HT-29 (cell line): ENCODE data around the gene SCAP. TPM values are rescaled to one million over a fixed set of nuclear protein-coding genes. Genes with fewer than 3 reads are reported as not detected.

ENCODE experiments used
- DNase-seq: peaks from one replicate; pipeline ENCODE4 v3.0.0-alpha.2; 2015; ENCODE audit warnings: low spot score
- total RNA-seq: library from RNA; depleted of rRNA; stranded (reverse); fragments of >200 nt; shearing (Covaris generic); gene quantifications from 2 replicates; pipeline ENCODE4 v1.2.3, GENCODE V29; 2014

Gene SCAP
- total RNA-seq, 1 experiment from 2014 or later: 88.1 TPM

- DNase-seq: no peak
Observed at GRCh38 chr3:47414666-47415587, 60.8 kb downstream of the SCAP start.

GRCh38 chr3:47414161-47414564, 61.6 kb downstream of the SCAP start:
- DNase-seq: no peak

GRCh38 chr3:47413751-47414150, 62.0 kb downstream of the SCAP start:
- DNase-seq: no peak

- no peak for DNase-seq
Observed at GRCh38 chr3:47412842-47413520, 62.8 kb downstream of the SCAP start.

GRCh38 chr3:47412453-47412756, 63.3 kb downstream of the SCAP start:
- DNase-seq: no peak

GRCh38 chr3:47411696-47412452, 63.9 kb downstream of the SCAP start:
- DNase-seq: no peak

- no peak for DNase-seq
Observed at GRCh38 chr3:47410801-47411646, 64.7 kb downstream of the SCAP start.

- DNase-seq: no peak
Observed at GRCh38 chr3:47410417-47410720, 65.4 kb downstream of the SCAP start.

GRCh38 chr3:47409688-47410416, 65.9 kb downstream of the SCAP start:
- DNase-seq: no peak

GRCh38 chr3:47409284-47409683, 66.5 kb downstream of the SCAP start:
- no peak for DNase-seq

- DNase-seq: no peak
Observed at GRCh38 chr3:47408839-47409229, 66.9 kb downstream of the SCAP start.

- no peak for DNase-seq
Observed at GRCh38 chr3:47407896-47408838, 67.6 kb downstream of the SCAP start.

- no peak for DNase-seq
Observed at GRCh38 chr3:47407237-47407636, 68.5 kb downstream of the SCAP start.

- no peak for DNase-seq
Observed at GRCh38 chr3:47406762-47407149, 69.0 kb downstream of the SCAP start.

GRCh38 chr3:47405820-47406761, 69.7 kb downstream of the SCAP start:
- no peak for DNase-seq

- DNase-seq: no peak
Observed at GRCh38 chr3:47404955-47405790, 70.6 kb downstream of the SCAP start.

GRCh38 chr3:47404431-47404876, 71.3 kb downstream of the SCAP start:
- no peak for DNase-seq
